DOHH2 (cell line): ENCODE results near the gene DYNC1I1.

ENCODE experiments used
- H3F3A ChIP-seq: fragments of 200-600 bp; sonication (generic), shearing (Covaris generic); 2 replicates; pipeline ENCODE4 v1.6.0; 2016; ENCODE audit warnings: antibody characterized with exemption, mild to moderate bottlenecking; ENCODE audit not compliant: control insufficient read depth, insufficient read depth
- H3K27ac ChIP-seq: fragments of 200-600 bp; sonication (generic); 2 replicates; pipeline ENCODE4 v1.5.1; 2014; ENCODE audit warnings: low read depth, mild to moderate bottlenecking, low read length, moderate library complexity
- H3K27me3 ChIP-seq: fragments of 200-600 bp; sonication (generic); 2 replicates; pipeline ENCODE4 v1.6.1; 2014; ENCODE audit warnings: mild to moderate bottlenecking, low read length, mixed read lengths; ENCODE audit not compliant: control insufficient read depth
- H3K36me3 ChIP-seq: fragments of 200-600 bp; sonication (generic); 2 replicates; pipeline ENCODE4 v1.6.1; 2014; ENCODE audit warnings: mild to moderate bottlenecking, low read length, moderate library complexity, mixed read lengths; ENCODE audit not compliant: control insufficient read depth
- H3K4me1 ChIP-seq: fragments of 200-600 bp; sonication (generic); 2 replicates; pipeline ENCODE4 v1.6.1; 2014; ENCODE audit warnings: mild to moderate bottlenecking, low read length, mixed read lengths; ENCODE audit not compliant: control insufficient read depth
- H3K4me2 ChIP-seq: fragments of 200-600 bp; sonication (generic); 2 replicates; pipeline ENCODE4 v1.6.0; 2014; ENCODE audit warnings: mild to moderate bottlenecking, low read length, moderate library complexity
- H3K4me3 ChIP-seq: fragments of 200-600 bp; sonication (generic); 2 replicates; pipeline ENCODE4 v1.5.1; 2014; ENCODE audit warnings: mild to moderate bottlenecking, low read length, mixed read lengths
- H3K79me2 ChIP-seq: fragments of 200-600 bp; sonication (generic); 2 replicates; pipeline ENCODE4 v1.6.1; 2014; ENCODE audit warnings: mild to moderate bottlenecking, low read length, mixed read lengths; ENCODE audit not compliant: control insufficient read depth
- H3K9me2 ChIP-seq: fragments of 200-600 bp; sonication (generic); replicated peaks from 2 replicates; pipeline ENCODE4 v1.6.1; 2014; ENCODE audit warnings: mild to moderate bottlenecking, low read length, mixed read lengths; ENCODE audit not compliant: control insufficient read depth
- H3K9me3 ChIP-seq: fragments of 200-600 bp; sonication (generic); 2 replicates; pipeline ENCODE4 v1.6.1; 2014; ENCODE audit warnings: antibody characterized with exemption, low read length, mixed read lengths; ENCODE audit not compliant: control insufficient read depth, insufficient read depth
- H4K20me1 ChIP-seq: fragments of 200-600 bp; sonication (generic); 2 replicates; pipeline ENCODE4 v1.6.0; 2014; ENCODE audit warnings: low read depth, mild to moderate bottlenecking, antibody characterized with exemption, low read length, moderate library complexity; ENCODE audit not compliant: control insufficient read depth, insufficient read depth
- EZH2phosphoT487 ChIP-seq: fragments of 200-600 bp; sonication (generic); IDR thresholded peaks from 2 replicates; pipeline ENCODE4 v1.6.1; 2017; ENCODE audit warnings: borderline replicate concordance, mild to moderate bottlenecking, antibody characterized with exemption, low read length, moderate library complexity, mixed read lengths
- TF ChIP-seq, protein P1 (sequence below): fragments of 200-600 bp; sonication (generic); IDR thresholded peaks from one replicate; pipeline ENCODE4 v1.5.1; 2014; ENCODE audit warnings: antibody characterized with exemption, mild to moderate bottlenecking, low read depth, low read length; ENCODE audit not compliant: poor library complexity, severe bottlenecking

Gene DYNC1I1

DNA sequence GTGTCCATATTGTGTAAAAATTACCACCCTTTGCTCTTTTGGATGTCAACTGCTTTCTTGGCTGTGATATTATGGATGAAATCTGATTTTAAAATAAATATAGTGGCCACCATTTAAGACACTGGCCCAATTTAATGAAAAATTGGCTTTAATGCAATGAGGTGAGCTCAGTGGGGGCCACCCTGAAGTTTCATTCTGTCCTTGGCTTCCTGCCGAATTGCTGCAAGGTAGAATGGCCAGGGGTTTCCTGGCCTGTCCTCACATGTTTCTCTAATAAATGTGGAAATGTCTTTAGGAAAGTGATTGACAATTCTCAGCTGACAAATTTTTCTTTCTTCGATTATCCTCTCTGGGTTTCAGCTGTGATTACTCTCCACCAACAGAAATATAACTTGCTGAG is 36.0 kb downstream of the DYNC1I1 start:
- no peak for TF ChIP-seq EZH2phosphoT487
- TF ChIP-seq, protein P1, sequence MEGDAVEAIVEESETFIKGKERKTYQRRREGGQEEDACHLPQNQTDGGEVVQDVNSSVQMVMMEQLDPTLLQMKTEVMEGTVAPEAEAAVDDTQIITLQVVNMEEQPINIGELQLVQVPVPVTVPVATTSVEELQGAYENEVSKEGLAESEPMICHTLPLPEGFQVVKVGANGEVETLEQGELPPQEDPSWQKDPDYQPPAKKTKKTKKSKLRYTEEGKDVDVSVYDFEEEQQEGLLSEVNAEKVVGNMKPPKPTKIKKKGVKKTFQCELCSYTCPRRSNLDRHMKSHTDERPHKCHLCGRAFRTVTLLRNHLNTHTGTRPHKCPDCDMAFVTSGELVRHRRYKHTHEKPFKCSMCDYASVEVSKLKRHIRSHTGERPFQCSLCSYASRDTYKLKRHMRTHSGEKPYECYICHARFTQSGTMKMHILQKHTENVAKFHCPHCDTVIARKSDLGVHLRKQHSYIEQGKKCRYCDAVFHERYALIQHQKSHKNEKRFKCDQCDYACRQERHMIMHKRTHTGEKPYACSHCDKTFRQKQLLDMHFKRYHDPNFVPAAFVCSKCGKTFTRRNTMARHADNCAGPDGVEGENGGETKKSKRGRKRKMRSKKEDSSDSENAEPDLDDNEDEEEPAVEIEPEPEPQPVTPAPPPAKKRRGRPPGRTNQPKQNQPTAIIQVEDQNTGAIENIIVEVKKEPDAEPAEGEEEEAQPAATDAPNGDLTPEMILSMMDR, result no peak
- H3K4me1 ChIP-seq, result no peaks in the 10 kb centered on the region
- H4K20me1 ChIP-seq, result no peaks in the 10 kb centered on the region
- H3K79me2 ChIP-seq, result no peaks in the 10 kb centered on the region
- no peak overlapping the region for H3K27ac ChIP-seq
- H3K27me3 ChIP-seq, result peaks cover 3% of the 10 kb centered on the region; the same call in 1 of the 2 replicates
- H3K4me3 ChIP-seq, result no peak overlapping the region
- no peaks in the 10 kb centered on the region for H3K36me3 ChIP-seq
- no peaks in the 10 kb centered on the region for H3K9me3 ChIP-seq
- H3K9me2 ChIP-seq, result no peaks in the 10 kb centered on the region
- H3F3A ChIP-seq, result no peaks in the 10 kb centered on the region
- H3K4me2 ChIP-seq, result no peak overlapping the region

- Histone ChIP-seq H3K27me3 (peaks cover 3% of the 10 kb centered on the region; the same call in 1 of the 2 replicates), H3K4me3 (no peak overlapping the region), H3K79me2 (no peaks in the 10 kb centered on the region), H3K27ac (no peak overlapping the region), H3K9me3 (no peaks in the 10 kb centered on the region), H4K20me1 (no peaks in the 10 kb centered on the region), H3K4me2 (no peak overlapping the region), H3K4me1 (no peaks in the 10 kb centered on the region), H3F3A (no peaks in the 10 kb centered on the region), H3K36me3 (no peaks in the 10 kb centered on the region), H3K9me2 (no peaks in the 10 kb centered on the region)
- TF ChIP-seq, protein P1, result no peak
- no peak for TF ChIP-seq EZH2phosphoT487
Measured at GRCh38 chr7:95811846-95812445, 39.6 kb downstream of the DYNC1I1 start.

DNA sequence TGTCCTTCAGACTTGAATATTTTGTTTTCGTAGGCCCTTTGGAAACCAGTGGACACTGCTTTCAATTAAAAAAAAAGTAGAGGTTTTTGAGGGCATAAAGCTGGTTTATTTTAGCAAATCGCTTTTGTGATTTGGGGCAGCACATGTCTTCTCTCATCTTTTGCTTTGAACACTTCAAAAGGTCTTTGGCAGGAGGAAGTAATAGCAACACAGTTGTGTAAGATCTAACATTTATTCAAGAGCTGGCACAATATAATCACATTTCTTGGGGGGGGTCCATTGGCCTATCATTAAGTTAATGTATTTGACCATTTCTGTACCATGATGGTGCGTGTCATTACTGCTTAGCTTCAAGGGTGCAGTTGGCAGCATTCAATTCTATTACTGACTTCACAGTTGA is 42.4 kb downstream of the DYNC1I1 start:
- TF ChIP-seq EZH2phosphoT487, result no peak
- TF ChIP-seq, protein P1, result no peak
- Histone ChIP-seq H3F3A (no peaks in the 10 kb centered on the region), H3K36me3 (no peaks in the 10 kb centered on the region), H3K4me1 (no peaks in the 10 kb centered on the region), H3K4me3 (no peak overlapping the region), H3K9me2 (no peaks in the 10 kb centered on the region), H3K4me2 (no peak overlapping the region), H3K27ac (no peak overlapping the region), H4K20me1 (no peaks in the 10 kb centered on the region), H3K27me3 (peaks cover 3% of the 10 kb centered on the region; the same call in 1 of the 2 replicates), H3K9me3 (no peaks in the 10 kb centered on the region), H3K79me2 (no peaks in the 10 kb centered on the region)
